Measurements from ENCODE around the gene CFAP44. TPM values are rescaled to one million over a fixed set of nuclear protein-coding genes. Genes with fewer than 3 reads are reported as not detected.

Gene CFAP44
- total RNA-seq, 1 donor from 2014 or later: 1.3 TPM

- no peak for TF ChIP-seq CTCF (IDR thresholded peaks at IDR 0.05; ENCODE audit: insufficient read depth, low read length, severe bottlenecking)
- no peak for FAIRE-seq
- Histone ChIP-seq H3K4me3 (ENCODE audit: low read depth, low read length) (no peak overlapping the region), H3K36me3 (ENCODE audit: control insufficient read depth, insufficient read depth, low read length) (no peaks in the 10 kb centered on the region), H3K27me3 (ENCODE audit: control insufficient read depth, insufficient read depth, low read length) (no peaks in the 10 kb centered on the region)
- no peak for DNase-seq (ENCODE audit: low read depth)
These were observed 13.3 kb upstream of the CFAP44 start for GRCh38 chr3:113454630-113455029.

GRCh38 chr3:113454057-113454456, 12.8 kb upstream of the CFAP44 start:
- DNase-seq (ENCODE audit: low read depth): no peak
- H3K27me3 ChIP-seq (ENCODE audit: control insufficient read depth, insufficient read depth, low read length): no peaks in the 10 kb centered on the region
- H3K4me3 ChIP-seq (ENCODE audit: low read depth, low read length): no peak overlapping the region
- no peak for FAIRE-seq
- TF ChIP-seq CTCF (IDR thresholded peaks at IDR 0.05; ENCODE audit: insufficient read depth, low read length, severe bottlenecking): no peak
- H3K36me3 ChIP-seq (ENCODE audit: control insufficient read depth, insufficient read depth, low read length): no peaks in the 10 kb centered on the region

GRCh38 chr3:113450911-113451310, 9.6 kb upstream of the CFAP44 start:
- no peak for DNase-seq (ENCODE audit: low read depth)
- FAIRE-seq: no peak
- Histone ChIP-seq H3K27me3 (ENCODE audit: control insufficient read depth, insufficient read depth, low read length) (no peaks in the 10 kb centered on the region), H3K36me3 (ENCODE audit: control insufficient read depth, insufficient read depth, low read length) (no peaks in the 10 kb centered on the region), H3K4me3 (ENCODE audit: low read depth, low read length) (no peak overlapping the region)
- no peak for TF ChIP-seq CTCF (IDR thresholded peaks at IDR 0.05; ENCODE audit: insufficient read depth, low read length, severe bottlenecking)

- FAIRE-seq (peak; percentile 13), DNase-seq (ENCODE audit: low read depth) (peak; percentile 29)
- no peak for TF ChIP-seq CTCF (IDR thresholded peaks at IDR 0.05; ENCODE audit: insufficient read depth, low read length, severe bottlenecking)
- H3K36me3 ChIP-seq (ENCODE audit: control insufficient read depth, insufficient read depth, low read length): no peaks in the 10 kb centered on the region
- no peaks in the 10 kb centered on the region for H3K27me3 ChIP-seq (ENCODE audit: control insufficient read depth, insufficient read depth, low read length)
- no peak overlapping the region for H3K4me3 ChIP-seq (ENCODE audit: low read depth, low read length)
These were observed 1.7 kb downstream of the CFAP44 start for GRCh38 chr3:113439606-113440005.

- no peak for TF ChIP-seq CTCF (IDR thresholded peaks at IDR 0.05; ENCODE audit: insufficient read depth, low read length, severe bottlenecking)
- Histone ChIP-seq H3K36me3 (ENCODE audit: control insufficient read depth, insufficient read depth, low read length) (no peaks in the 10 kb centered on the region), H3K27me3 (ENCODE audit: control insufficient read depth, insufficient read depth, low read length) (no peaks in the 10 kb centered on the region), H3K4me3 (ENCODE audit: low read depth, low read length) (no peak overlapping the region)
- DNase-seq (ENCODE audit: low read depth): no peak
- FAIRE-seq: no peak
These were observed 3.1 kb downstream of the CFAP44 start for GRCh38 chr3:113438224-113438623.

GRCh38 chr3:113437411-113437810, 3.9 kb downstream of the CFAP44 start:
- no peak for TF ChIP-seq CTCF (IDR thresholded peaks at IDR 0.05; ENCODE audit: insufficient read depth, low read length, severe bottlenecking)
- Histone ChIP-seq H3K36me3 (ENCODE audit: control insufficient read depth, insufficient read depth, low read length) (no peaks in the 10 kb centered on the region), H3K4me3 (ENCODE audit: low read depth, low read length) (no peak overlapping the region), H3K27me3 (ENCODE audit: control insufficient read depth, insufficient read depth, low read length) (no peaks in the 10 kb centered on the region)
- DNase-seq (ENCODE audit: low read depth): no peak
- FAIRE-seq: no peak

Measured in bronchial epithelial cell (primary cell).